ENCODE measurements around the gene JAKMIP2.

Gene JAKMIP2

GRCh38 chr5:147786142-147786541 is 3.6 kb upstream of the JAKMIP2 start:
- DNase-seq: no peak

- DNase-seq: no peak
Observed at GRCh38 chr5:147784146-147784987, 1.8 kb upstream of the JAKMIP2 start.

- no peak for DNase-seq
Observed at GRCh38 chr5:147780924-147781573, 1.5 kb downstream of the JAKMIP2 start.

GRCh38 chr5:147779694-147780093 is 2.8 kb downstream of the JAKMIP2 start:
- no peak for DNase-seq

GRCh38 chr5:147776989-147777388 is 5.5 kb downstream of the JAKMIP2 start:
- DNase-seq: no peak

- no peak for DNase-seq
Observed at GRCh38 chr5:147773587-147773986, 8.9 kb downstream of the JAKMIP2 start.

GRCh38 chr5:147773139-147773538 is 9.4 kb downstream of the JAKMIP2 start:
- no peak for DNase-seq

GRCh38 chr5:147767048-147767447 is 15.5 kb downstream of the JAKMIP2 start:
- DNase-seq: no peak

GRCh38 chr5:147763791-147764525 is 18.6 kb downstream of the JAKMIP2 start:
- no peak for DNase-seq

GRCh38 chr5:147760086-147760875 is 22.2 kb downstream of the JAKMIP2 start:
- DNase-seq: no peak

- no peak for DNase-seq
Observed at GRCh38 chr5:147759441-147759840, 23.1 kb downstream of the JAKMIP2 start.

GRCh38 chr5:147756566-147756965 is 26.0 kb downstream of the JAKMIP2 start:
- DNase-seq: no peak

- no peak for DNase-seq
Observed at GRCh38 chr5:147754372-147755122, 28.0 kb downstream of the JAKMIP2 start.

- DNase-seq: no peak
Observed at GRCh38 chr5:147753765-147754164, 28.8 kb downstream of the JAKMIP2 start.

- DNase-seq: no peak
Observed at GRCh38 chr5:147752666-147753290, 29.8 kb downstream of the JAKMIP2 start.

GRCh38 chr5:147752033-147752432 is 30.5 kb downstream of the JAKMIP2 start:
- no peak for DNase-seq

- no peak for DNase-seq
Observed at GRCh38 chr5:147751156-147751830, 31.2 kb downstream of the JAKMIP2 start.

GRCh38 chr5:147750065-147750464 is 32.5 kb downstream of the JAKMIP2 start:
- DNase-seq: no peak

GRCh38 chr5:147748590-147748989 is 33.9 kb downstream of the JAKMIP2 start:
- DNase-seq: no peak

- DNase-seq: no peak
Observed at GRCh38 chr5:147746986-147747385, 35.5 kb downstream of the JAKMIP2 start.
